ENCODE results near the gene CERS6.

DNA sequence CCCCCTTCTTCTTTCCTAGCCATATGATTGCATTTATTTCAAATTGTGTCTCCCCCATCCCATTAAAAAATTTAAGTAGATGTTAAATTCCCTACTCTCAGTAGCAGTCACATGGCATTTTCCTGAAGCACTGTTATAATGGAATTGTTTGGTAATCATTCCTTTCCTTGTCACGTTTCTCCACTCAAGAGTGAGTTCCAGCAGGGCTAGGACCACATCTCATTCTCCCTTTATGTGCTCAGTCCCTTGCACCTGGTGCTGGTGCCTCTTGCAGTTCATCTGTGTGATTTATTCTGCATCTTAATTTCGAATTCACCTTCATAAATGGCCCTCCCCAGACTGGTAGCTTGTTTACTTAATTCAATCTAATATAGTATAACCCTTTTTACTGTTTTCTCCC is 276.0 kb downstream of the CERS6 start:
- TF ChIP-seq, protein P1, sequence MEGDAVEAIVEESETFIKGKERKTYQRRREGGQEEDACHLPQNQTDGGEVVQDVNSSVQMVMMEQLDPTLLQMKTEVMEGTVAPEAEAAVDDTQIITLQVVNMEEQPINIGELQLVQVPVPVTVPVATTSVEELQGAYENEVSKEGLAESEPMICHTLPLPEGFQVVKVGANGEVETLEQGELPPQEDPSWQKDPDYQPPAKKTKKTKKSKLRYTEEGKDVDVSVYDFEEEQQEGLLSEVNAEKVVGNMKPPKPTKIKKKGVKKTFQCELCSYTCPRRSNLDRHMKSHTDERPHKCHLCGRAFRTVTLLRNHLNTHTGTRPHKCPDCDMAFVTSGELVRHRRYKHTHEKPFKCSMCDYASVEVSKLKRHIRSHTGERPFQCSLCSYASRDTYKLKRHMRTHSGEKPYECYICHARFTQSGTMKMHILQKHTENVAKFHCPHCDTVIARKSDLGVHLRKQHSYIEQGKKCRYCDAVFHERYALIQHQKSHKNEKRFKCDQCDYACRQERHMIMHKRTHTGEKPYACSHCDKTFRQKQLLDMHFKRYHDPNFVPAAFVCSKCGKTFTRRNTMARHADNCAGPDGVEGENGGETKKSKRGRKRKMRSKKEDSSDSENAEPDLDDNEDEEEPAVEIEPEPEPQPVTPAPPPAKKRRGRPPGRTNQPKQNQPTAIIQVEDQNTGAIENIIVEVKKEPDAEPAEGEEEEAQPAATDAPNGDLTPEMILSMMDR (IDR thresholded peaks at IDR 0.05 in 2 of 3, conservative IDR thresholded peaks at IDR 0.05 in 1 of 3; ENCODE audit: control insufficient read depth in 2 of 3, extremely low read depth in 1 of 3, insufficient read depth in 1 of 3, low read depth in 3 of 3, low read length in 3 of 3), result no peak
- TF ChIP-seq HDAC6 (IDR thresholded peaks at IDR 0.05; ENCODE audit: unreplicated experiment) (no peak), SP1 (IDR thresholded peaks at IDR 0.05; ENCODE audit: low read depth, low read length) (no peak), SPI1 (IDR thresholded peaks at IDR 0.05; ENCODE audit: borderline replicate concordance, insufficient read depth, low read depth, low read length) (no peak)

Measured in GM12878 (cell line).